ENCODE data around the gene IREB2.

IREB2 gene

GRCh38 chr15:78446551-78446950, 8.5 kb downstream of the IREB2 start:
- Histone ChIP-seq H3K27ac (no peak overlapping the region), H3K36me3 (peaks cover 49% of the 10 kb centered on the region), H3K4me3 (ENCODE audit: low read depth, low read length) (no peak overlapping the region), H3K27me3 (ENCODE audit: insufficient read depth, low read depth, severe bottlenecking) (no peaks in the 10 kb centered on the region), H3K9me3 (ENCODE audit: severe bottlenecking) (no peaks in the 10 kb centered on the region)
- DNase-seq: no peak
- no peak for TF ChIP-seq CTCF (IDR thresholded peaks at IDR 0.05; ENCODE audit: low read depth, low read length)

- Histone ChIP-seq H3K36me3 (peaks cover 40% of the 10 kb centered on the region), H3K27me3 (ENCODE audit: insufficient read depth, low read depth, severe bottlenecking) (no peaks in the 10 kb centered on the region), H3K9me3 (ENCODE audit: severe bottlenecking) (no peaks in the 10 kb centered on the region), H3K27ac (no peak overlapping the region), H3K4me3 (ENCODE audit: low read depth, low read length) (no peak overlapping the region)
- DNase-seq: no peak
- TF ChIP-seq CTCF (IDR thresholded peaks at IDR 0.05; ENCODE audit: low read depth, low read length): no peak
These were observed 10.6 kb downstream of the IREB2 start for GRCh38 chr15:78448441-78449219.

GRCh38 chr15:78449220-78449999, 11.4 kb downstream of the IREB2 start:
- DNase-seq: no peak
- Histone ChIP-seq H3K27me3 (ENCODE audit: insufficient read depth, low read depth, severe bottlenecking) (no peaks in the 10 kb centered on the region), H3K4me3 (ENCODE audit: low read depth, low read length) (no peak overlapping the region), H3K9me3 (ENCODE audit: severe bottlenecking) (no peaks in the 10 kb centered on the region), H3K27ac (no peak overlapping the region), H3K36me3 (peaks cover 34% of the 10 kb centered on the region)
- no peak for TF ChIP-seq CTCF (IDR thresholded peaks at IDR 0.05; ENCODE audit: low read depth, low read length)

GRCh38 chr15:78450285-78450858, 12.4 kb downstream of the IREB2 start:
- no peak for DNase-seq
- no peak overlapping the region for H3K4me3 ChIP-seq (ENCODE audit: low read depth, low read length)
- H3K27me3 ChIP-seq (ENCODE audit: insufficient read depth, low read depth, severe bottlenecking): no peaks in the 10 kb centered on the region
- H3K9me3 ChIP-seq (ENCODE audit: severe bottlenecking): no peaks in the 10 kb centered on the region
- peaks cover 25% of the 10 kb centered on the region for H3K36me3 ChIP-seq
- no peak overlapping the region for H3K27ac ChIP-seq
- TF ChIP-seq CTCF (IDR thresholded peaks at IDR 0.05; ENCODE audit: low read depth, low read length): no peak

GRCh38 chr15:78452485-78452884, 14.5 kb downstream of the IREB2 start:
- no peak for DNase-seq
- H3K4me3 ChIP-seq (ENCODE audit: low read depth, low read length): no peak overlapping the region
- no peaks in the 10 kb centered on the region for H3K27me3 ChIP-seq (ENCODE audit: insufficient read depth, low read depth, severe bottlenecking)
- peaks cover 11% of the 10 kb centered on the region for H3K36me3 ChIP-seq
- no peak for TF ChIP-seq CTCF (IDR thresholded peaks at IDR 0.05; ENCODE audit: low read depth, low read length)
- no peaks in the 10 kb centered on the region for H3K9me3 ChIP-seq (ENCODE audit: severe bottlenecking)
- no peak overlapping the region for H3K27ac ChIP-seq

Measured in WERI-Rb-1 (cell line).